PFSK-1 (cell line): ENCODE measurements around the gene ATCAY.

Experiments used
- FOXP2 ChIP-seq: optimal IDR thresholded peaks from 2 replicates; pipeline ENCODE3; 2011; ENCODE audit warnings: borderline replicate concordance, control low read depth, inconsistent platforms; ENCODE audit not compliant: insufficient read depth; ENCODE audit errors: extremely low read length, extremely low read depth
- POLR2AphosphoS5 ChIP-seq: IDR thresholded peaks from 2 replicates; pipeline ENCODE4 v1.6.1; 2012; ENCODE audit warnings: low read depth, mild to moderate bottlenecking, control low read depth, low read length, moderate library complexity
- REST ChIP-seq, 2 experiments: IDR thresholded peaks; 2 replicates each; pipeline versions ENCODE4 v1.6.1 to v1.8.0; 2011 to 2012; ENCODE audit warnings: low read depth in 2 of 2, low read length in 2 of 2, control low read depth in 1 of 2, inconsistent platforms in 1 of 2, mild to moderate bottlenecking in 1 of 2, moderate library complexity in 1 of 2; ENCODE audit not compliant: insufficient read depth in 1 of 2
- SIN3A ChIP-seq: IDR thresholded peaks from 2 replicates; pipeline ENCODE4 v1.6.1; 2012; ENCODE audit warnings: mild to moderate bottlenecking, low read length, moderate library complexity, borderline replicate concordance; ENCODE audit not compliant: insufficient read depth
- TAF1 ChIP-seq: IDR thresholded peaks from 2 replicates; pipeline ENCODE4 v1.6.1; 2012; ENCODE audit warnings: low read length, control low read depth, borderline replicate concordance; ENCODE audit not compliant: insufficient read depth

The ATCAY gene

DNA sequence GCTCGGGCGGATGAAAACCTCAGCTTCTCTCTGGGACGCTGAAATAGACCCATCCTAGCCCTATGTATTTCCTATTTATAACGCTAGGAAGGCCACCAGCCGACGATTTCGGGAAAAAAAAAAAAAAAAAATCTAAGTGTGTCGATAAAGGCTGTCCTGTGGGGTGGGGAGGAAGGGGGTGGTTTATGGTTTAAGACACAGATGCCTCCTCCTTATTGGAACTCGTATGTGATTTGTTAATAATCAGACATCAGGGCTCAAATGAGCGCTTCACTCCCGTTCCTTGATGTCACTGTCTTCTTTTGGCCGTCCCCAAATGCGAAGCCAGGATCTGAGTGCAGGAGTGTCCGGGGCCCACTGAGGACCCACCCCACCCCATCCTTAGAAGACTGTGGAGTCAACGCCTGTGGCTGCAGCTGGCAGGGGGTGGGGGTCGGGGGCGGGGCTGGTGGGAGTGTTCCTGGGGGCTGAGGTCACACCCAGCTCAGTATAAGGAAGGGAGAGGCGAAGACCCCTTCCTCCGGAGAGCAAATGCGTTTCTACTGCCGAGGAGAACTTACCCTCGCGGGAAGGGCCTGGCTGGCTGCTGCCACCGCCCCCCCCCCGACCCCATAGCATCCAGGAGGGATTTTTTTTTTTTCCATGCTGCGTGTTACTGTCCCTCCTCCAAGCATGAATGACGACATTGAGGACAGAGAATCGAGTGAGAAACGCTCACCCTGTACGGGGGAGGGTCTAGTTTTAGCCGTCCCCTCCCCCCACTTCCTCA is 971 bp downstream of the ATCAY start:
- TF ChIP-seq REST (IDR thresholded peaks at IDR 0.05; ENCODE audit: insufficient read depth in 1 of 2, low read depth in 2 of 2, low read length in 2 of 2), result no peak
- TF ChIP-seq FOXP2, result no peak
- TF ChIP-seq POLR2AphosphoS5, result no peak

- TF ChIP-seq FOXP2 (no peak), REST (IDR thresholded peaks at IDR 0.05; ENCODE audit: insufficient read depth in 1 of 2, low read depth in 2 of 2, low read length in 2 of 2) (no peak), SIN3A (no peak), POLR2AphosphoS5 (no peak), TAF1 (no peak)
Observed at GRCh38 chr19:3882041-3882384, 1.5 kb downstream of the ATCAY start.

DNA sequence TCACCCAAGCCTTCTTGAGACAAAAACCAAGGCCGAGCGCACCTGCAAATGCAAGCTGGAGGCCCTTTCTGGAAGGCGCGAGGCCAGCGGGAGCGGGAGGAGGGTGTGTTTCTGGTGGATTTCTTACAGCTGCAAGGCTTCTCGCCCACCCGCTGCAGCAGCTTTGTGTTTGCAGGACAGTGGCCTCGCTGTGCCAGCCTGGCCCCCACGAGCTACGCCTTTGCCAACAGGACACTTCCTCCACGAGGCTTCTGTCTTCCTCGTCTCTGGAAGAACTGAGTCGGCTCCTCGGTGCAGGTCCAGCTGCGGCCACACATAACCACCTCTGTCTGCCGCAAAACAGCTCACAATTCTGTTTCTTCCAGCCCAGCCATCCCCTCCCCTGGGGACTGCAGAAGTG is 10.1 kb downstream of the ATCAY start:
- TF ChIP-seq POLR2AphosphoS5 (no peak), REST (IDR thresholded peaks at IDR 0.05; ENCODE audit: insufficient read depth in 1 of 2, low read depth in 2 of 2, low read length in 2 of 2) (no peak), SIN3A (no peak), FOXP2 (no peak), TAF1 (no peak)

GRCh38 chr19:3893509-3894179 is 13.2 kb downstream of the ATCAY start:
- TF ChIP-seq SIN3A, result no peak
- TF ChIP-seq TAF1, result no peak
- TF ChIP-seq REST (IDR thresholded peaks at IDR 0.05; ENCODE audit: insufficient read depth in 1 of 2, low read depth in 2 of 2, low read length in 2 of 2), result no peak
- no peak for TF ChIP-seq FOXP2
- no peak for TF ChIP-seq POLR2AphosphoS5
